GM12878 (cell line): ENCODE measurements around the gene CNNM2. TPM values are rescaled to one million over a fixed set of nuclear protein-coding genes. Genes with fewer than 3 reads are reported as not detected.

Source experiments
- BCL3 ChIP-seq: IDR thresholded peaks from 2 replicates; pipeline ENCODE4 v1.6.1; 2011; ENCODE audit warnings: borderline replicate concordance, low read depth, mild to moderate bottlenecking, moderate library complexity, low read length; ENCODE audit not compliant: insufficient read depth, poor library complexity, severe bottlenecking
- E2F4 ChIP-seq: IDR thresholded peaks from 2 replicates; pipeline ENCODE4 v1.6.1; 2012; ENCODE audit warnings: low read depth, low read length, improper control_type of control experiment
- MEF2B ChIP-seq: fragments of 450-650 bp; IDR thresholded peaks from 2 replicates; pipeline ENCODE4 v1.6.1; 2018; ENCODE audit warnings: mild to moderate bottlenecking, moderate library complexity; ENCODE audit not compliant: partially characterized antibody, poor library complexity, severe bottlenecking
- SMAD1 ChIP-seq: fragments of 450-650 bp; IDR thresholded peaks from 2 replicates; pipeline ENCODE4 v1.6.1; 2018; ENCODE audit warnings: mild to moderate bottlenecking, low read depth; ENCODE audit not compliant: partially characterized antibody
- ZNF592 ChIP-seq: fragments of 450-650 bp; IDR thresholded peaks from 2 replicates; pipeline ENCODE4 v1.6.1; 2017; ENCODE audit warnings: mild to moderate bottlenecking, moderate library complexity
- ZNF687 ChIP-seq: fragments of 450-650 bp; IDR thresholded peaks from 2 replicates; pipeline ENCODE4 v1.6.1; 2017; ENCODE audit warnings: mild to moderate bottlenecking, moderate library complexity
- polyA plus RNA-seq, 11 experiments: library from polyadenylated mRNA; depleted of rRNA in 4 of 11; unstranded in 6 of 11; stranded (reverse) in 5 of 11; fragments of >200 nt; fragmentation: Nextera tagmentation in 4 of 11; fragmentation: Illumina TruSeq in 1 of 11; extraction: Ambion mirVana in 4 of 11; extraction: Trizol in 1 of 11; gene quantifications; 1 replicate in 1 of 11; 2 replicates in 10 of 11; pipeline versions ENCODE4 v1.2.1 to v1.2.3, GENCODE V29; 2011 to 2016; ENCODE audit warnings: inconsistent platforms in 2 of 11, missing spikeins in 2 of 11, low read depth in 1 of 11
- total RNA-seq, 4 experiments: library from RNA; depleted of rRNA in 3 of 4; stranded (reverse); fragments of >200 nt in 3 of 4; fragmentation: Illumina TruSeq in 1 of 4; extraction: Trizol in 1 of 4; gene quantifications; 2 replicates each; pipeline versions ENCODE4 v1.2.1 to v1.2.3, GENCODE V29; 2013 to 2021

The CNNM2 gene
- total and polyA plus RNA-seq, 10 of the 15 experiments (the other 5 are each of a cell fraction or from before 2014, with no cell fraction given): 0.18 to 7.3 (median 2.5) TPM

- no peak for TF ChIP-seq BCL3
- no peak for TF ChIP-seq SMAD1
- TF ChIP-seq ZNF687: no peak
- TF ChIP-seq ZNF592: no peak
- TF ChIP-seq MEF2B: no peak
- TF ChIP-seq E2F4: no peak
Observed at GRCh38 chr10:102888048-102888447, 30.0 kb upstream of the CNNM2 start (continued).
